Osteoblast (primary cell): ENCODE data around the gene MAP4K4. TPM values are rescaled to one million over a fixed set of nuclear protein-coding genes. Genes with fewer than 3 reads are reported as not detected.

ENCODE experiments used
- DNase-seq: peaks from one replicate; pipeline ENCODE4 v3.0.0; 2011; ENCODE audit warnings: low spot score, mixed read lengths; ENCODE audit not compliant: insufficient read length; ENCODE audit errors: missing footprints
- H2AFZ ChIP-seq: 2 replicates; pipeline ENCODE4 v1.6.0; 2011; ENCODE audit warnings: mild to moderate bottlenecking, low read length
- H3K27ac ChIP-seq: 2 replicates; pipeline ENCODE4 v1.5.1; 2011; ENCODE audit warnings: mild to moderate bottlenecking, low read depth, low read length, moderate library complexity
- H3K27me3 ChIP-seq: 2 replicates; pipeline ENCODE4 v1.6.0; 2012; ENCODE audit warnings: mild to moderate bottlenecking, control low read depth, inconsistent platforms, low read length, moderate library complexity; ENCODE audit not compliant: insufficient read depth
- H3K36me3 ChIP-seq: 2 replicates; pipeline ENCODE4 v1.5.1; 2011; ENCODE audit warnings: mild to moderate bottlenecking, low read length, control low read depth, moderate library complexity; ENCODE audit not compliant: insufficient read depth
- H3K4me1 ChIP-seq: 2 replicates; pipeline ENCODE4 v1.5.1; 2011; ENCODE audit warnings: mild to moderate bottlenecking, low read length, control low read depth, moderate library complexity; ENCODE audit not compliant: insufficient read depth
- H3K4me2 ChIP-seq: 2 replicates; pipeline ENCODE4 v1.6.0; 2011; ENCODE audit warnings: mild to moderate bottlenecking, low read length; ENCODE audit not compliant: insufficient read depth
- H3K4me3 ChIP-seq: fragments of 200-600 bp; sonication (generic); 3 replicates; pipeline ENCODE4 v1.5.1; 2012; ENCODE audit warnings: mild to moderate bottlenecking, low read length, inconsistent platforms; ENCODE audit not compliant: insufficient read depth
- H3K79me2 ChIP-seq: 2 replicates; pipeline ENCODE4 v1.6.0; 2012; ENCODE audit warnings: mild to moderate bottlenecking, low read length, control low read depth, inconsistent platforms; ENCODE audit not compliant: insufficient read depth
- H3K9me3 ChIP-seq: 2 replicates; pipeline ENCODE4 v1.5.1; 2011; ENCODE audit warnings: low read depth, low read length, control low read depth
- H4K20me1 ChIP-seq: 2 replicates; pipeline ENCODE4 v1.6.0; 2012; ENCODE audit warnings: mild to moderate bottlenecking, low read length, control low read depth; ENCODE audit not compliant: insufficient read depth
- CTCF ChIP-seq: IDR thresholded peaks from 2 replicates; pipeline ENCODE4 v1.5.1; 2011; ENCODE audit warnings: mild to moderate bottlenecking, low read depth, low read length, moderate library complexity; ENCODE audit errors: extremely low read depth
- total RNA-seq: library from RNA; depleted of rRNA; stranded (reverse); fragments of >200 nt; gene quantifications from 2 replicates; pipeline ENCODE4 v1.2.3, GENCODE V29; 2012

MAP4K4 gene
- total RNA-seq, 1 donor, result 231 TPM

- DNase-seq, result no peak
- Histone ChIP-seq H3K4me3 (no peak overlapping the region), H3K4me1 (peaks cover 54% of the 10 kb centered on the region), H3K27ac (no peak overlapping the region), H3K79me2 (peaks cover 98% of the 10 kb centered on the region), H3K27me3 (no peaks in the 10 kb centered on the region), H2AFZ (no peak overlapping the region), H3K9me3 (no peaks in the 10 kb centered on the region), H3K4me2 (no peak overlapping the region), H4K20me1 (peaks cover 54% of the 10 kb centered on the region), H3K36me3 (peaks cover 10% of the 10 kb centered on the region)
- TF ChIP-seq CTCF, result no peak
Measured at GRCh38 chr2:101808006-101808562, 110.6 kb downstream of the MAP4K4 start.

GRCh38 chr2:101809698-101810097 lies 112.2 kb downstream of the MAP4K4 start:
- H4K20me1 ChIP-seq, result peaks cover 47% of the 10 kb centered on the region
- no peaks in the 10 kb centered on the region for H3K9me3 ChIP-seq
- H2AFZ ChIP-seq, result no peak overlapping the region
- peak; percentile 49 for DNase-seq
- H3K36me3 ChIP-seq, result peaks cover 10% of the 10 kb centered on the region
- no peaks in the 10 kb centered on the region for H3K27me3 ChIP-seq
- peaks cover 98% of the 10 kb centered on the region for H3K79me2 ChIP-seq
- H3K4me1 ChIP-seq, result peaks cover 43% of the 10 kb centered on the region
- no peak overlapping the region for H3K27ac ChIP-seq
- TF ChIP-seq CTCF, result no peak
- no peak overlapping the region for H3K4me2 ChIP-seq
- no peak overlapping the region for H3K4me3 ChIP-seq

- no peak for DNase-seq
- no peak for TF ChIP-seq CTCF
- Histone ChIP-seq H3K4me3 (no peak overlapping the region), H3K4me2 (no peak overlapping the region), H3K9me3 (no peaks in the 10 kb centered on the region), H3K79me2 (peaks cover 99% of the 10 kb centered on the region), H4K20me1 (peaks cover 51% of the 10 kb centered on the region), H2AFZ (no peak overlapping the region), H3K27ac (peak overlapping the region; percentile 23), H3K4me1 (peaks cover 39% of the 10 kb centered on the region), H3K36me3 (peaks cover 6% of the 10 kb centered on the region), H3K27me3 (no peaks in the 10 kb centered on the region)
Measured at GRCh38 chr2:101811226-101812015, 113.9 kb downstream of the MAP4K4 start.

- no peak overlapping the region for H3K4me2 ChIP-seq
- peaks cover 99% of the 10 kb centered on the region for H3K79me2 ChIP-seq
- H2AFZ ChIP-seq, result no peak overlapping the region
- no peak overlapping the region for H3K27ac ChIP-seq
- H3K36me3 ChIP-seq, result peaks cover 5% of the 10 kb centered on the region
- no peak for DNase-seq
- no peak overlapping the region for H3K4me3 ChIP-seq
- H3K27me3 ChIP-seq, result no peaks in the 10 kb centered on the region
- H4K20me1 ChIP-seq, result peaks cover 57% of the 10 kb centered on the region
- TF ChIP-seq CTCF, result no peak
- no peaks in the 10 kb centered on the region for H3K9me3 ChIP-seq
- peaks cover 34% of the 10 kb centered on the region for H3K4me1 ChIP-seq
Measured at GRCh38 chr2:101812226-101812625, 114.7 kb downstream of the MAP4K4 start.
